Panc1 (cell line): ENCODE measurements around the gene NFKBIB. TPM values are rescaled to one million over a fixed set of nuclear protein-coding genes. Genes with fewer than 3 reads are reported as not detected.

Source experiments
- ATAC-seq: fragments of 200-7000 bp; cut with Tn5 transposase; 2 replicates; pipeline ENCODE4 v1.9.1; 2020; ENCODE audit warnings: mild to moderate bottlenecking, moderate library complexity
- BruUV-seq: library from RNA; stranded (reverse); fragments of 400-500 nt; replicated peaks from 2 replicates; lab custom pipeline; 2021; lab: Mats Ljungman, UMichigan
- CTCF ChIA-PET: fragments of 300-600 bp; sonication (Branson Sonifier 250); formaldehyde crosslinking; loops from one replicate; lab custom pipeline; 2022; ENCODE audit warnings: antibody characterized with exemption; lab: Charles Lee
- POLR2A ChIA-PET: fragments of 300-600 bp; sonication (Branson Sonifier 250); formaldehyde crosslinking; loops from one replicate; lab custom pipeline; 2022; ENCODE audit warnings: antibody characterized with exemption; lab: Charles Lee
- DNase-seq: peaks from one replicate; pipeline ENCODE4 v3.0.0-alpha.2; 2010; ENCODE audit warnings: low read depth, low spot score
- H3K27ac ChIP-seq: 2 replicates; pipeline ENCODE4 v1.5.1; 2011; ENCODE audit warnings: mild to moderate bottlenecking, low read length, inconsistent platforms
- H3K27me3 ChIP-seq: fragments of 200-500 bp; sonication (Bioruptor generic); 2 replicates; pipeline ENCODE4 v1.6.0; 2014; ENCODE audit warnings: low read length, inconsistent platforms; ENCODE audit not compliant: control insufficient read depth, insufficient read depth
- H3K36me3 ChIP-seq: fragments of 200-500 bp; sonication (Bioruptor generic); 2 replicates; pipeline ENCODE4 v1.5.1; 2014; ENCODE audit warnings: inconsistent platforms, mild to moderate bottlenecking, low read length, moderate library complexity; ENCODE audit not compliant: control insufficient read depth, insufficient read depth
- H3K4me1 ChIP-seq: 2 replicates; pipeline ENCODE4 v1.5.1; 2011; ENCODE audit warnings: inconsistent platforms, mild to moderate bottlenecking, low read length, moderate library complexity; ENCODE audit not compliant: control insufficient read depth, insufficient read depth
- H3K4me3 ChIP-seq, 2 experiments: 2 replicates each; pipeline ENCODE4 v1.5.1; 2011 to 2012; ENCODE audit warnings: low read depth in 2 of 2, low read length in 2 of 2, mild to moderate bottlenecking in 2 of 2, inconsistent platforms in 1 of 2, moderate library complexity in 1 of 2
- H3K9me3 ChIP-seq: fragments of 200-500 bp; sonication (Bioruptor generic); 2 replicates; pipeline ENCODE4 v1.5.1; 2014; ENCODE audit warnings: low read depth, mild to moderate bottlenecking, inconsistent platforms, low read length, moderate library complexity; ENCODE audit not compliant: control insufficient read depth, insufficient read depth
- CTCF ChIP-seq: fragments of 450-650 bp; IDR thresholded peaks from 2 replicates; pipeline ENCODE4 v1.5.1; 2017; ENCODE audit warnings: mild to moderate bottlenecking
- POLR2AphosphoS5 ChIP-seq: IDR thresholded peaks from 2 replicates; pipeline ENCODE4 v1.6.1; 2012; ENCODE audit warnings: mild to moderate bottlenecking, low read depth, low read length, moderate library complexity
- REST ChIP-seq, 2 experiments: IDR thresholded peaks; 2 replicates each; pipeline ENCODE4 v1.6.1; 2011 to 2012; ENCODE audit warnings: low read depth in 2 of 2, control low read depth in 1 of 2, low read length in 1 of 2, mild to moderate bottlenecking in 1 of 2, moderate library complexity in 1 of 2; ENCODE audit not compliant: insufficient read depth in 1 of 2
- SIN3A ChIP-seq: IDR thresholded peaks from 2 replicates; pipeline ENCODE4 v1.6.1; 2012; ENCODE audit warnings: low read depth, mild to moderate bottlenecking, low read length, moderate library complexity, borderline replicate concordance; ENCODE audit not compliant: insufficient read depth
- TCF7L2 ChIP-seq: IDR thresholded peaks from 2 replicates; pipeline ENCODE4 v1.6.1; 2011; ENCODE audit warnings: mild to moderate bottlenecking, low read depth, low read length, inconsistent platforms
- in situ Hi-C: cut with HindIII; loops from 2 replicates; pipeline ENCODE4 v1.10.0; 2016; ENCODE audit warnings: low sequenced_read_pairs, low pct_unique_long_range_greater_than_20kb
- intact Hi-C: fragments of 100-400 bp; cut with micrococcal nuclease; formaldehyde crosslinking; loops from one replicate; pipeline ENCODE4 v1.10.0; 2022; ENCODE audit not compliant: unreplicated experiment
- total RNA-seq: library from RNA; stranded (reverse); gene quantifications from one replicate; pipeline ENCODE4 v1.2.1, GENCODE V29; 2021; ENCODE audit not compliant: unreplicated experiment

The NFKBIB gene
- total RNA-seq, 1 experiment from 2014 or later = 185 TPM

GRCh38 chr19:38951187-38951586 lies 51.4 kb downstream of the NFKBIB start:
- no peaks in the 10 kb centered on the region for H3K9me3 ChIP-seq
- H3K27me3 ChIP-seq = no peaks in the 10 kb centered on the region
- intact Hi-C loops = no loop called here
- no peaks in the 10 kb centered on the region for H3K4me1 ChIP-seq
- TF ChIP-seq SIN3A = 0 out of 2 replicates have a peak, but pooled peaks have one; percentile 9
- no peak for TF ChIP-seq CTCF
- peak; percentile 9; the same call in 1 of the 2 replicates for TF ChIP-seq POLR2AphosphoS5
- H3K27ac ChIP-seq = no peak overlapping the region
- in situ Hi-C loops = no loop called here
- no TSS peak for BruUV-seq
- CTCF ChIA-PET = interaction anchor here (0.7 kb wide), 3 partner anchors 10 to 478 kb away, joined by 3 to 7 read pairs (median 4); no protein-coding TSS in a partner anchor
- H3K36me3 ChIP-seq = peaks cover 9% of the 10 kb centered on the region; the same call in 1 of the 2 replicates
- DNase-seq (no peak), ATAC-seq (no peak)
- H3K4me3 ChIP-seq = no peak overlapping the region
- POLR2A ChIA-PET = interaction anchor here (0.9 kb wide), 1 partner anchor 259 kb away, joined by 6 read pairs; no protein-coding TSS in a partner anchor

- no peaks in the 10 kb centered on the region for H3K27me3 ChIP-seq
- intact Hi-C loops = no loop called here
- TF ChIP-seq CTCF = no peak
- TF ChIP-seq TCF7L2 = no peak
- TF ChIP-seq POLR2AphosphoS5 = peak; percentile 70; the same call in 1 of the 2 replicates
- ChIA-PET POLR2A (interaction anchor here (1.1 to 1.2 kb wide), 2 partner anchors 22 to 45 kb away, joined by 4 to 9 read pairs; no protein-coding TSS in a partner anchor), CTCF (interaction anchor here (0.6 kb wide), 1 partner anchor 9 kb away, joined by 5 read pairs; no protein-coding TSS in a partner anchor)
- ATAC-seq (peak; percentile 10; the same call in 1 of the 2 replicates), DNase-seq (no peak)
- TSS peak; percentile 51 for BruUV-seq
- H3K4me3 ChIP-seq = no peak overlapping the region
- H3K36me3 ChIP-seq = no peaks in the 10 kb centered on the region
- in situ Hi-C loops = no loop called here
- H3K4me1 ChIP-seq = no peaks in the 10 kb centered on the region
- H3K27ac ChIP-seq = no peak overlapping the region
- H3K9me3 ChIP-seq = no peaks in the 10 kb centered on the region
These were observed 52.8 kb downstream of the NFKBIB start for GRCh38 chr19:38952395-38953165.

- intact Hi-C loops = no loop called here
- peak in 1 of 2 experiments; percentile 16; a peak in 1 of 4 replicates for TF ChIP-seq REST (IDR thresholded peaks at IDR 0.05; ENCODE audit: insufficient read depth in 1 of 2, low read depth in 2 of 2, low read length in 1 of 2)
- no peak for TF ChIP-seq CTCF
- DNase-seq = no peak
- in situ Hi-C loops = no loop called here
- H3K27me3 ChIP-seq = no peaks in the 10 kb centered on the region
- no peaks in the 10 kb centered on the region for H3K36me3 ChIP-seq
- ATAC-seq = no peak
- ChIA-PET POLR2A (interaction anchor here (0.5 to 1.2 kb wide), 5 partner anchors 10 to 1211 kb away, joined by 3 to 8 read pairs (median 4); partner anchors contain the start of gene LRFN1), CTCF (interaction anchor here (0.6 kb wide), 2 partner anchors 264 to 1211 kb away, joined by 3 to 4 read pairs; no protein-coding TSS in a partner anchor)
- no TSS peak for BruUV-seq
- H3K4me1 ChIP-seq = no peaks in the 10 kb centered on the region
- H3K27ac ChIP-seq = no peak overlapping the region
- no peak overlapping the region for H3K4me3 ChIP-seq
- H3K9me3 ChIP-seq = no peaks in the 10 kb centered on the region
These were observed 53.9 kb downstream of the NFKBIB start for GRCh38 chr19:38953677-38954076.
